HepG2 (cell line): ENCODE measurements around the gene GRID1. TPM values are rescaled to one million over a fixed set of nuclear protein-coding genes. Genes with fewer than 3 reads are reported as not detected.

ENCODE experiments used
- ATAC-seq: fragments of 200-7000 bp; cut with Tn5 transposase; 3 replicates; pipeline ENCODE4 v1.9.1; 2020; ENCODE audit warnings: mild to moderate bottlenecking, moderate library complexity
- BruUV-seq: library from RNA; stranded (reverse); fragments of 400-500 nt; replicated peaks from 2 replicates; lab custom pipeline; 2021; lab: Mats Ljungman, UMichigan
- CTCF ChIA-PET: fragments of 300-600 bp; formaldehyde crosslinking; extraction: SDS; loops from one replicate; lab custom pipeline; 2021; ENCODE audit warnings: low total read pairs, inconsistent platforms, low intra/inter-chr PET ratio; lab: Yijun Ruan, JAX
- POLR2A ChIA-PET: fragments of 350-600 bp; sonication (Branson Sonifier 250); formaldehyde crosslinking; loops from one replicate; lab custom pipeline; 2020; ENCODE audit warnings: antibody characterized with exemption, inconsistent platforms; lab: Yijun Ruan, JAX
- DNase-seq: peaks from one replicate; pipeline ENCODE4 v3.0.0-alpha.2; 2015; ENCODE audit warnings: low spot score
- FAIRE-seq: peaks from 3 replicates; lab custom pipeline; 2011; peaks lifted over from hg19 to GRCh38; lab: Jason Lieb, UNC
- H2AFZ ChIP-seq: one replicate; pipeline ENCODE4 v1.6.1; 2011; ENCODE audit warnings: low read length, inconsistent platforms
- H3K27ac ChIP-seq: fragments of 300-600 bp; 3 replicates; pipeline ENCODE4 v1.8.0; 2011; ENCODE audit warnings: mixed run types, mild to moderate bottlenecking, mixed read lengths, low read length, inconsistent platforms; ENCODE audit not compliant: insufficient read depth; ENCODE audit errors: extremely low read length
- H3K27me3 ChIP-seq, 2 experiments: fragments of 200-600 bp in 1 of 2; 2 replicates in 1 of 2; 3 replicates in 1 of 2; pipeline versions ENCODE4 v1.6.0 to v1.8.0; 2011; ENCODE audit warnings: low read length in 2 of 2, mild to moderate bottlenecking in 2 of 2, moderate library complexity in 2 of 2, inconsistent platforms in 1 of 2; ENCODE audit not compliant: insufficient read depth in 2 of 2, control insufficient read depth in 1 of 2
- H3K36me3 ChIP-seq, 2 experiments: fragments of 200-600 bp in 1 of 2; replicated peaks in 1 of 2; 2 replicates in 1 of 2; 3 replicates in 1 of 2; pipeline versions ENCODE4 v1.5.1 to v1.8.0; 2011; ENCODE audit warnings: low read length in 2 of 2, inconsistent platforms in 1 of 2; ENCODE audit not compliant: insufficient read depth in 2 of 2, control insufficient read depth in 1 of 2
- H3K4me1 ChIP-seq: 2 replicates; pipeline ENCODE4 v1.5.1; 2012; ENCODE audit warnings: low read length, inconsistent platforms; ENCODE audit not compliant: insufficient read depth
- H3K4me2 ChIP-seq: 2 replicates; pipeline ENCODE4 v1.6.0; 2011; ENCODE audit warnings: low read depth, low read length, inconsistent platforms
- H3K4me3 ChIP-seq, 3 experiments: fragments of 200-600 bp in 1 of 3; sonication (generic), shearing (Covaris generic) in 1 of 3; replicated peaks in 1 of 3; 2 replicates each; pipeline ENCODE4 v1.5.1; 2011 to 2016; ENCODE audit warnings: low read length in 3 of 3, inconsistent platforms in 2 of 3, low read depth in 2 of 3, mild to moderate bottlenecking in 2 of 3, control low read depth in 1 of 3, mixed read lengths in 1 of 3; ENCODE audit not compliant: insufficient read depth in 1 of 3
- H3K79me2 ChIP-seq: one replicate; pipeline ENCODE4 v1.6.1; 2011; ENCODE audit warnings: low read length, inconsistent platforms; ENCODE audit not compliant: insufficient read depth
- H3K9ac ChIP-seq: 2 replicates; pipeline ENCODE4 v1.6.0; 2011; ENCODE audit warnings: mild to moderate bottlenecking, low read depth, low read length, inconsistent platforms; ENCODE audit not compliant: insufficient read depth
- H3K9me3 ChIP-seq: 2 replicates; pipeline ENCODE4 v1.5.1; 2012; ENCODE audit warnings: mild to moderate bottlenecking, low read length
- H4K20me1 ChIP-seq: 2 replicates; pipeline ENCODE4 v1.6.0; 2011; ENCODE audit warnings: inconsistent platforms, mild to moderate bottlenecking, low read length, moderate library complexity; ENCODE audit not compliant: insufficient read depth
- AKAP8 ChIP-seq: sonication (generic); formaldehyde crosslinking; IDR thresholded peaks from 2 replicates; pipeline ENCODE4 v1.5.1; 2020; ENCODE audit warnings: mild to moderate bottlenecking, missing genetic modification reagents
- EHMT2 ChIP-seq: fragments of 200-600 bp; sonication (generic); IDR thresholded peaks from 2 replicates; pipeline ENCODE4 v1.7.0; 2017; ENCODE audit warnings: antibody characterized with exemption, low read depth, low read length, borderline replicate concordance
- NFE2 ChIP-seq: sonication (generic); formaldehyde crosslinking; IDR thresholded peaks from 2 replicates; pipeline ENCODE4 v1.4.0; 2020; ENCODE audit warnings: missing genetic modification reagents
- NR2C2 ChIP-seq: sonication (generic); formaldehyde crosslinking; IDR thresholded peaks from 2 replicates; pipeline ENCODE4 v1.4.0; 2020; ENCODE audit warnings: missing genetic modification reagents, mild to moderate bottlenecking, moderate library complexity, borderline replicate concordance
- POLR2A ChIP-seq, 2 experiments: IDR thresholded peaks; 2 replicates each; pipeline ENCODE4 v1.6.1; 2011; ENCODE audit warnings: low read depth in 2 of 2, low read length in 2 of 2, mild to moderate bottlenecking in 1 of 2, moderate library complexity in 1 of 2; ENCODE audit not compliant: insufficient read depth in 1 of 2
- POLR2G ChIP-seq: fragments of 200-400 bp; formaldehyde crosslinking; IDR thresholded peaks from 2 replicates; pipeline ENCODE4 v1.6.1; 2018; ENCODE audit warnings: mild to moderate bottlenecking, low read depth, low read length, moderate library complexity
- RARA ChIP-seq: IDR thresholded peaks from 2 replicates; pipeline ENCODE4 v1.6.1; 2016; ENCODE audit warnings: missing genetic modification reagents, missing compliant biosample characterization
- RXRA ChIP-seq: sonication (generic); formaldehyde crosslinking; IDR thresholded peaks from 2 replicates; pipeline ENCODE4 v1.5.1; 2020; ENCODE audit warnings: missing genetic modification reagents
- SRF ChIP-seq: IDR thresholded peaks from 2 replicates; pipeline ENCODE4 v1.6.1; 2011; ENCODE audit warnings: mild to moderate bottlenecking, low read depth, low read length, moderate library complexity
- TBX2 ChIP-seq: sonication (generic); formaldehyde crosslinking; IDR thresholded peaks from 2 replicates; pipeline ENCODE4 v1.5.0; 2020; ENCODE audit warnings: missing genetic modification reagents, mild to moderate bottlenecking, borderline replicate concordance
- ZFP36 ChIP-seq: fragments of 150-350 bp; IDR thresholded peaks from 2 replicates; pipeline ENCODE4 v1.6.1; 2018; ENCODE audit warnings: borderline replicate concordance, low read length, low read depth; ENCODE audit not compliant: partially characterized antibody
- ZFP90 ChIP-seq: sonication (generic); formaldehyde crosslinking; IDR thresholded peaks from 2 replicates; pipeline ENCODE4 v1.8.0; 2022; ENCODE audit warnings: missing genetic modification reagents, mild to moderate bottlenecking, inconsistent platforms, borderline replicate concordance
- ZNF292 ChIP-seq: sonication (generic); formaldehyde crosslinking; IDR thresholded peaks from 2 replicates; pipeline ENCODE4 v1.8.1; 2022; ENCODE audit warnings: mild to moderate bottlenecking, low read depth, missing genetic modification reagents, borderline replicate concordance
- ZNF574 ChIP-seq: sonication (generic); formaldehyde crosslinking; IDR thresholded peaks from 2 replicates; pipeline ENCODE4 v1.4.0; 2020; ENCODE audit warnings: missing genetic modification reagents
- ZNF605 ChIP-seq: sonication (generic); formaldehyde crosslinking; IDR thresholded peaks from 2 replicates; pipeline ENCODE4 v1.8.0; 2022; ENCODE audit warnings: mild to moderate bottlenecking, missing genetic modification reagents
- ZNF616 ChIP-seq: sonication (generic); formaldehyde crosslinking; IDR thresholded peaks from 2 replicates; pipeline ENCODE4 v1.5.0; 2020; ENCODE audit warnings: low read depth, mild to moderate bottlenecking, missing genetic modification reagents
- ZNF619 ChIP-seq: sonication (generic); formaldehyde crosslinking; IDR thresholded peaks from 2 replicates; pipeline ENCODE4 v1.4.0; 2020; ENCODE audit warnings: mild to moderate bottlenecking, missing genetic modification reagents
- ZNF816 ChIP-seq: sonication (generic); formaldehyde crosslinking; IDR thresholded peaks from 2 replicates; pipeline ENCODE4 v1.8.0; 2022; ENCODE audit warnings: missing genetic modification reagents, mild to moderate bottlenecking, borderline replicate concordance
- WGBS: methylation state at CpG from one replicate; pipeline ENCODE4 v1.1.6; 2017; ENCODE audit warnings: low lambda C conversion rate; 5-methylcytosine and 5-hydroxymethylcytosine counted together
- in situ Hi-C: cut with HindIII; loops from 2 replicates; pipeline ENCODE4 v1.10.0; 2017; ENCODE audit warnings: low pct_unique_long_range_greater_than_20kb; ENCODE audit not compliant: extremely low pct_ligation_motif_present
- intact Hi-C: fragments of 100-400 bp; cut with micrococcal nuclease; formaldehyde crosslinking; loops from one replicate; pipeline ENCODE4 v1.10.0; 2022; ENCODE audit not compliant: unreplicated experiment
- polyA plus RNA-seq, 8 experiments: library from polyadenylated mRNA; depleted of rRNA in 3 of 8; stranded (reverse) in 7 of 8; unstranded in 1 of 8; fragments of >200 nt; fragmentation: Illumina TruSeq in 4 of 8; extraction: Trizol in 4 of 8; gene quantifications; 2 replicates each; pipeline versions ENCODE4 v1.2.1 to v1.2.3, GENCODE V29; 2011 to 2016; ENCODE audit warnings: low read depth in 4 of 8, missing spikeins in 1 of 8, mixed read lengths in 1 of 8; ENCODE audit not compliant: insufficient read depth in 1 of 8
- total RNA-seq, 5 experiments: library from RNA; depleted of rRNA; stranded (reverse); fragments of >200 nt; fragmentation: Illumina TruSeq; extraction: Trizol; gene quantifications; 2 replicates each; pipeline ENCODE4 v1.2.3, GENCODE V29; 2016; ENCODE audit warnings: low read depth in 1 of 5
- TF ChIP-seq, protein P1 (sequence below): sonication (generic); formaldehyde crosslinking; IDR thresholded peaks from 2 replicates; pipeline ENCODE4 v1.4.0; 2020; ENCODE audit warnings: mild to moderate bottlenecking, missing genetic modification reagents

The GRID1 gene
- total and polyA plus RNA-seq, 2 of the 13 experiments (the other 11 are each of a cell fraction or from before 2014, with no cell fraction given): 0.05 TPM; not detected in 1

- no peaks in the 10 kb centered on the region for H3K27me3 ChIP-seq
- no peaks in the 10 kb centered on the region for H4K20me1 ChIP-seq
- H3K4me1 ChIP-seq: peaks cover 28% of the 10 kb centered on the region
- no TSS peak for BruUV-seq
- POLR2A ChIA-PET: interaction anchor here (1.0 to 4.7 kb wide), 4 partner anchors 9 to 40 kb away, joined by 3 to 79 read pairs (median 26); no protein-coding TSS in a partner anchor
- peaks cover 4% of the 10 kb centered on the region for H3K79me2 ChIP-seq
- CTCF ChIA-PET: no interaction called here
- peak overlapping the region; percentile 71 to 88 (median 80) for H3K4me3 ChIP-seq
- no peak for FAIRE-seq
- 7% methylated on average over 12 of the region's 18 CpGs for WGBS
- peak overlapping the region; percentile 90 for H3K4me2 ChIP-seq
- in situ Hi-C loops (loop anchor here (5.0 kb wide), 1 partner anchor 35 kb away; no protein-coding TSS in a partner anchor), intact Hi-C loops (loop anchor here (1.0 kb wide), 1 partner anchor 39 kb away; no protein-coding TSS in a partner anchor)
- peak overlapping the region; percentile 57 for H2AFZ ChIP-seq
- H3K9me3 ChIP-seq: no peaks in the 10 kb centered on the region
- no peaks in the 10 kb centered on the region for H3K36me3 ChIP-seq
- peak; percentile 20 for DNase-seq
- ATAC-seq: no peak
- H3K9ac ChIP-seq: peak overlapping the region; percentile 90
- peak overlapping the region; percentile 74 for H3K27ac ChIP-seq
- TF ChIP-seq EHMT2 (no peak), ZFP90 (CRISPR knock-in tag) (0 out of 2 replicates have a peak, but pooled peaks have one; percentile 46), SRF (no peak), RXRA (peak; percentile 17; the same call in 1 of the 2 replicates), ZNF816 (CRISPR knock-in tag) (0 out of 2 replicates have a peak, but pooled peaks have one; percentile 49), ZFP36 (no peak), RARA (0 out of 2 replicates have a peak, but pooled peaks have one; percentile 8), TBX2 (CRISPR knock-in tag) (0 out of 2 replicates have a peak, but pooled peaks have one; percentile 4), ZNF574 (CRISPR knock-in tag) (0 out of 2 replicates have a peak, but pooled peaks have one; percentile 49), ZNF616 (0 out of 2 replicates have a peak, but pooled peaks have one; percentile 39), NFE2 (CRISPR knock-in tag) (no peak), ZNF619 (CRISPR knock-in tag) (0 out of 2 replicates have a peak, but pooled peaks have one; percentile 37), POLR2G (peak; percentile 47; the same call in 1 of the 2 replicates), NR2C2 (CRISPR knock-in tag) (peak; percentile 7; the same call in 1 of the 2 replicates), ZNF292 (CRISPR knock-in tag) (0 out of 2 replicates have a peak, but pooled peaks have one; percentile 26), ZNF605 (CRISPR knock-in tag) (peak; percentile 63; the same call in 1 of the 2 replicates), POLR2A (IDR thresholded peaks at IDR 0.05; ENCODE audit: insufficient read depth in 1 of 2, low read depth in 2 of 2, low read length in 2 of 2) (0 out of 4 replicates have a peak, but pooled peaks of 1 of the 2 experiments have one; percentile 27), AKAP8 (CRISPR knock-in tag) (peak; percentile 92)
- TF ChIP-seq, protein P1, sequence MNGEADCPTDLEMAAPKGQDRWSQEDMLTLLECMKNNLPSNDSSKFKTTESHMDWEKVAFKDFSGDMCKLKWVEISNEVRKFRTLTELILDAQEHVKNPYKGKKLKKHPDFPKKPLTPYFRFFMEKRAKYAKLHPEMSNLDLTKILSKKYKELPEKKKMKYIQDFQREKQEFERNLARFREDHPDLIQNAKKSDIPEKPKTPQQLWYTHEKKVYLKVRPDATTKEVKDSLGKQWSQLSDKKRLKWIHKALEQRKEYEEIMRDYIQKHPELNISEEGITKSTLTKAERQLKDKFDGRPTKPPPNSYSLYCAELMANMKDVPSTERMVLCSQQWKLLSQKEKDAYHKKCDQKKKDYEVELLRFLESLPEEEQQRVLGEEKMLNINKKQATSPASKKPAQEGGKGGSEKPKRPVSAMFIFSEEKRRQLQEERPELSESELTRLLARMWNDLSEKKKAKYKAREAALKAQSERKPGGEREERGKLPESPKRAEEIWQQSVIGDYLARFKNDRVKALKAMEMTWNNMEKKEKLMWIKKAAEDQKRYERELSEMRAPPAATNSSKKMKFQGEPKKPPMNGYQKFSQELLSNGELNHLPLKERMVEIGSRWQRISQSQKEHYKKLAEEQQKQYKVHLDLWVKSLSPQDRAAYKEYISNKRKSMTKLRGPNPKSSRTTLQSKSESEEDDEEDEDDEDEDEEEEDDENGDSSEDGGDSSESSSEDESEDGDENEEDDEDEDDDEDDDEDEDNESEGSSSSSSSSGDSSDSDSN (CRISPR knock-in tag): peak; percentile 75
Observed at GRCh38 chr10:86402283-86402941, 35.8 kb upstream of the GRID1 start.
